ENCODE results near the gene OR52E4. TPM values are rescaled to one million over a fixed set of nuclear protein-coding genes. Genes with fewer than 3 reads are reported as not detected.

Gene OR52E4
- total and polyA plus RNA-seq, 10 of the 15 experiments (the other 5 are each of a cell fraction or from before 2014, with no cell fraction given): not detected

GRCh38 chr11:5847711-5848110 is 32.7 kb upstream of the OR52E4 start:
- H4K20me1 ChIP-seq (ENCODE audit: control insufficient read depth, insufficient read depth): no peaks in the 10 kb centered on the region
- no peaks in the 10 kb centered on the region for H3K4me1 ChIP-seq (ENCODE audit: control insufficient read depth, insufficient read depth, low read length)
- no peak overlapping the region for H3K4me2 ChIP-seq (ENCODE audit: control insufficient read depth, insufficient read depth)
- intact Hi-C loops (cut with micrococcal nuclease; ENCODE audit: unreplicated experiment): no loop called here
- ChIA-PET CTCF (no interaction called here), SMC1A (ENCODE audit: uncharacterized antibody, unreplicated experiment) (no interaction called here), RAD21 (ENCODE audit: unreplicated experiment) (no interaction called here), POLR2A (no interaction called here)
- DNase-seq (ENCODE audit: low read depth, low spot score): no peak
- H3K79me2 ChIP-seq (ENCODE audit: control insufficient read depth, insufficient read depth, low read length): no peaks in the 10 kb centered on the region
- no peaks in the 10 kb centered on the region for H3K27me3 ChIP-seq (replicated peaks in 1 of 2; ENCODE audit: control insufficient read depth in 2 of 2, insufficient read depth in 2 of 2, low read length in 1 of 2)
- H3K9me3 ChIP-seq (replicated peaks; ENCODE audit: control insufficient read depth, insufficient read depth, low read length): no peaks in the 10 kb centered on the region
- in situ Hi-C loops (cut with MboI): no loop called here
- no peaks in the 10 kb centered on the region for H3K36me3 ChIP-seq (ENCODE audit: control insufficient read depth in 2 of 2, insufficient read depth in 2 of 2, low read length in 1 of 2)
- no peak overlapping the region for H2AFZ ChIP-seq (ENCODE audit: control insufficient read depth, low read depth, low read length)
- TF ChIP-seq RAD51 (IDR thresholded peaks at IDR 0.05) (no peak), GATAD2B (conservative IDR thresholded peaks at IDR 0.05; ENCODE audit: low read depth) (no peak), CBX3 (IDR thresholded peaks at IDR 0.05; ENCODE audit: borderline replicate concordance, low read depth) (no peak), MTA2 (IDR thresholded peaks at IDR 0.05; ENCODE audit: low read depth) (no peak)
- TF ChIP-seq, protein P1, sequence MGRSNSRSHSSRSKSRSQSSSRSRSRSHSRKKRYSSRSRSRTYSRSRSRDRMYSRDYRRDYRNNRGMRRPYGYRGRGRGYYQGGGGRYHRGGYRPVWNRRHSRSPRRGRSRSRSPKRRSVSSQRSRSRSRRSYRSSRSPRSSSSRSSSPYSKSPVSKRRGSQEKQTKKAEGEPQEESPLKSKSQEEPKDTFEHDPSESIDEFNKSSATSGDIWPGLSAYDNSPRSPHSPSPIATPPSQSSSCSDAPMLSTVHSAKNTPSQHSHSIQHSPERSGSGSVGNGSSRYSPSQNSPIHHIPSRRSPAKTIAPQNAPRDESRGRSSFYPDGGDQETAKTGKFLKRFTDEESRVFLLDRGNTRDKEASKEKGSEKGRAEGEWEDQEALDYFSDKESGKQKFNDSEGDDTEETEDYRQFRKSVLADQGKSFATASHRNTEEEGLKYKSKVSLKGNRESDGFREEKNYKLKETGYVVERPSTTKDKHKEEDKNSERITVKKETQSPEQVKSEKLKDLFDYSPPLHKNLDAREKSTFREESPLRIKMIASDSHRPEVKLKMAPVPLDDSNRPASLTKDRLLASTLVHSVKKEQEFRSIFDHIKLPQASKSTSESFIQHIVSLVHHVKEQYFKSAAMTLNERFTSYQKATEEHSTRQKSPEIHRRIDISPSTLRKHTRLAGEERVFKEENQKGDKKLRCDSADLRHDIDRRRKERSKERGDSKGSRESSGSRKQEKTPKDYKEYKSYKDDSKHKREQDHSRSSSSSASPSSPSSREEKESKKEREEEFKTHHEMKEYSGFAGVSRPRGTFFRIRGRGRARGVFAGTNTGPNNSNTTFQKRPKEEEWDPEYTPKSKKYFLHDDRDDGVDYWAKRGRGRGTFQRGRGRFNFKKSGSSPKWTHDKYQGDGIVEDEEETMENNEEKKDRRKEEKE (IDR thresholded peaks at IDR 0.05): no peak
- no peak overlapping the region for H3K4me3 ChIP-seq
- FAIRE-seq: no peak
- no peak overlapping the region for H3K27ac ChIP-seq (ENCODE audit: control insufficient read depth, insufficient read depth)
- no peak for ATAC-seq
- no peak overlapping the region for H3K9ac ChIP-seq (ENCODE audit: control insufficient read depth, insufficient read depth, low read length)
- no TSS peak for BruUV-seq (replicated peaks)

DNA sequence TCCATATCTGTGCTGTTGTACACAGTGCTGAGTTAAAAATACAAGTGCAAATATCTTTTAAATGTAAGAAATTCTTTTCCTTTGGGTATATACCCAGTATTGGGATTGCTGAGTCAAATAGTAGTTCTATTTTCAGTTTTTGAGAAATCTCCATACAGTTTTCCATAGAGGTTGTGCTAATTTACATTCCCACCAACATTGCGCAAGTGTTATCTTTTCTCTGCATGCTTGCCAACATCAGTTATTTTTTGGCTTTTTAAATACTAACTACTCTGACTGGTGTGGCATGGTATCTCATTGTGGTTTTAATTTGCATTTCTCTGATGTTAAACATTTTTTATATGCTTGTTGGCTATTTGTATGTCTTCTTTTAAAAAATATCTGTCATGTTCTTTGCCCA is 29.4 kb upstream of the OR52E4 start:
- ATAC-seq (no peak), DNase-seq (ENCODE audit: low read depth, low spot score) (no peak), FAIRE-seq (no peak)
- Histone ChIP-seq H3K79me2 (ENCODE audit: control insufficient read depth, insufficient read depth, low read length) (no peaks in the 10 kb centered on the region), H3K9ac (ENCODE audit: control insufficient read depth, insufficient read depth, low read length) (no peak overlapping the region), H3K4me1 (ENCODE audit: control insufficient read depth, insufficient read depth, low read length) (no peaks in the 10 kb centered on the region), H3K27me3 (replicated peaks in 1 of 2; ENCODE audit: control insufficient read depth in 2 of 2, insufficient read depth in 2 of 2, low read length in 1 of 2) (no peaks in the 10 kb centered on the region), H3K4me3 (no peak overlapping the region), H3K4me2 (ENCODE audit: control insufficient read depth, insufficient read depth) (no peak overlapping the region), H2AFZ (ENCODE audit: control insufficient read depth, low read depth, low read length) (no peak overlapping the region), H4K20me1 (ENCODE audit: control insufficient read depth, insufficient read depth) (no peaks in the 10 kb centered on the region), H3K9me3 (replicated peaks; ENCODE audit: control insufficient read depth, insufficient read depth, low read length) (no peaks in the 10 kb centered on the region), H3K36me3 (ENCODE audit: control insufficient read depth in 2 of 2, insufficient read depth in 2 of 2, low read length in 1 of 2) (no peaks in the 10 kb centered on the region), H3K27ac (ENCODE audit: control insufficient read depth, insufficient read depth) (no peak overlapping the region)
- intact Hi-C loops (cut with micrococcal nuclease; ENCODE audit: unreplicated experiment) (no loop called here), in situ Hi-C loops (cut with MboI) (no loop called here)
- BruUV-seq (replicated peaks): no TSS peak
- CTCF ChIA-PET: no interaction called here
- WGBS (ENCODE audit: insufficient coverage, insufficient replicate concordance, low lambda C conversion rate, missing lambda C conversion rate): 100% methylated on average over 1 of the region's 1 CpG
- TF ChIP-seq POLR2A (IDR thresholded peaks at IDR 0.05; ENCODE audit: low read depth, low read length): no peak
- TF ChIP-seq, protein P2, sequence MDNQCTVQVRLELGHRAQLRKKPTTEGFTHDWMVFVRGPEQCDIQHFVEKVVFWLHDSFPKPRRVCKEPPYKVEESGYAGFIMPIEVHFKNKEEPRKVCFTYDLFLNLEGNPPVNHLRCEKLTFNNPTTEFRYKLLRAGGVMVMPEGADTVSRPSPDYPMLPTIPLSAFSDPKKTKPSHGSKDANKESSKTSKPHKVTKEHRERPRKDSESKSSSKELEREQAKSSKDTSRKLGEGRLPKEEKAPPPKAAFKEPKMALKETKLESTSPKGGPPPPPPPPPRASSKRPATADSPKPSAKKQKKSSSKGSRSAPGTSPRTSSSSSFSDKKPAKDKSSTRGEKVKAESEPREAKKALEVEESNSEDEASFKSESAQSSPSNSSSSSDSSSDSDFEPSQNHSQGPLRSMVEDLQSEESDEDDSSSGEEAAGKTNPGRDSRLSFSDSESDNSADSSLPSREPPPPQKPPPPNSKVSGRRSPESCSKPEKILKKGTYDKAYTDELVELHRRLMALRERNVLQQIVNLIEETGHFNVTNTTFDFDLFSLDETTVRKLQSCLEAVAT (IDR thresholded peaks at IDR 0.05): no peak
- no peak for TF ChIP-seq HDGF (IDR thresholded peaks at IDR 0.05)
- TF ChIP-seq TCF3 (IDR thresholded peaks at IDR 0.05; ENCODE audit: borderline replicate concordance, insufficient read depth, low read depth, low read length): no peak
- no peak for TF ChIP-seq IRF4 (IDR thresholded peaks at IDR 0.05; ENCODE audit: low read depth, low read length)
- TF ChIP-seq ZZZ3 (IDR thresholded peaks at IDR 0.05; ENCODE audit: control insufficient read depth, insufficient read length, low read depth): no peak
- TF ChIP-seq GATAD2B (conservative IDR thresholded peaks at IDR 0.05; ENCODE audit: low read depth): no peak
- no peak for TF ChIP-seq TBL1XR1 (IDR thresholded peaks at IDR 0.05; ENCODE audit: low read depth, low read length)
- no peak for TF ChIP-seq EZH2 (IDR thresholded peaks at IDR 0.05; ENCODE audit: borderline replicate concordance, control insufficient read depth, low read depth, low read length)
- no peak for TF ChIP-seq NR2F1 (conservative IDR thresholded peaks at IDR 0.05)
- RAD21 ChIA-PET (ENCODE audit: unreplicated experiment): no interaction called here
- SMC1A ChIA-PET (ENCODE audit: uncharacterized antibody, unreplicated experiment): no interaction called here
- POLR2A ChIA-PET: no interaction called here

All from GM12878 (cell line).